Colonic mucosa (tissue), 4 donors: ENCODE results near the gene RAB3GAP2. TPM values are rescaled to one million over a fixed set of nuclear protein-coding genes. Genes with fewer than 3 reads are reported as not detected.

Experiments used
- DNase-seq: peaks from one replicate; pipeline ENCODE4 v3.0.0-alpha.2; 2020
- H3K27ac ChIP-seq: fragments of 200-600 bp; one replicate; pipeline ENCODE4 v1.8.0; 2021
- H3K27me3 ChIP-seq: fragments of 200-600 bp; one replicate; pipeline ENCODE4 v1.8.0; 2021
- H3K36me3 ChIP-seq: fragments of 200-600 bp; one replicate; pipeline ENCODE4 v1.8.0; 2021
- H3K4me1 ChIP-seq: fragments of 200-600 bp; one replicate; pipeline ENCODE4 v1.8.0; 2021; ENCODE audit warnings: mild to moderate bottlenecking
- H3K4me3 ChIP-seq: fragments of 200-600 bp; one replicate; pipeline ENCODE4 v1.8.0; 2021
- H3K9ac ChIP-seq, 2 donors: one replicate each; pipeline ENCODE4 v1.7.0; 2013; ENCODE audit warnings: control low read depth in 2 of 2, low read depth in 2 of 2, low read length in 2 of 2
- H3K9me3 ChIP-seq: fragments of 200-600 bp; one replicate; pipeline ENCODE4 v1.8.0; 2021
- intact Hi-C: fragments of 100-400 bp; cut with DNase I; formaldehyde crosslinking; loops from one replicate; pipeline ENCODE4 v1.14.1; 2022
- total RNA-seq, 2 donors: library from RNA; stranded (reverse); fragmentation: NEBNext Ultra II Directional in 1 of 2; extraction: Animal tissue kit (Norgen Biotek cat#: 25700) in 1 of 2; gene quantifications; one replicate each; pipeline ENCODE4 v1.2.1, GENCODE V29; 2021
- TF ChIP-seq, protein P1 (sequence below): fragments of 200-600 bp; IDR thresholded peaks from one replicate; pipeline ENCODE4 v1.8.0; 2022; ENCODE audit warnings: antibody characterized with exemption, mild to moderate bottlenecking
- donor health status: healthy.
- donor health status: DM: no; HTN: no; CAD: no.
- donor health status: DM: no; HTN: no; CAD: no.

The RAB3GAP2 gene
- total RNA-seq, 2 donors from 2014 or later = 33.2 to 34.2 TPM

GRCh38 chr1:220129479-220130210, 142.6 kb downstream of the RAB3GAP2 start:
- intact Hi-C loops = no loop called here
- DNase-seq = no peak
- Histone ChIP-seq H3K36me3 (no peaks in the 10 kb centered on the region), H3K4me1 (no peaks in the 10 kb centered on the region), H3K9me3 (no peaks in the 10 kb centered on the region), H3K27ac (no peak overlapping the region), H3K4me3 (no peak overlapping the region), H3K27me3 (no peaks in the 10 kb centered on the region), H3K9ac (no peak overlapping the region)
- TF ChIP-seq, protein P1, sequence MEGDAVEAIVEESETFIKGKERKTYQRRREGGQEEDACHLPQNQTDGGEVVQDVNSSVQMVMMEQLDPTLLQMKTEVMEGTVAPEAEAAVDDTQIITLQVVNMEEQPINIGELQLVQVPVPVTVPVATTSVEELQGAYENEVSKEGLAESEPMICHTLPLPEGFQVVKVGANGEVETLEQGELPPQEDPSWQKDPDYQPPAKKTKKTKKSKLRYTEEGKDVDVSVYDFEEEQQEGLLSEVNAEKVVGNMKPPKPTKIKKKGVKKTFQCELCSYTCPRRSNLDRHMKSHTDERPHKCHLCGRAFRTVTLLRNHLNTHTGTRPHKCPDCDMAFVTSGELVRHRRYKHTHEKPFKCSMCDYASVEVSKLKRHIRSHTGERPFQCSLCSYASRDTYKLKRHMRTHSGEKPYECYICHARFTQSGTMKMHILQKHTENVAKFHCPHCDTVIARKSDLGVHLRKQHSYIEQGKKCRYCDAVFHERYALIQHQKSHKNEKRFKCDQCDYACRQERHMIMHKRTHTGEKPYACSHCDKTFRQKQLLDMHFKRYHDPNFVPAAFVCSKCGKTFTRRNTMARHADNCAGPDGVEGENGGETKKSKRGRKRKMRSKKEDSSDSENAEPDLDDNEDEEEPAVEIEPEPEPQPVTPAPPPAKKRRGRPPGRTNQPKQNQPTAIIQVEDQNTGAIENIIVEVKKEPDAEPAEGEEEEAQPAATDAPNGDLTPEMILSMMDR = no peak

DNA sequence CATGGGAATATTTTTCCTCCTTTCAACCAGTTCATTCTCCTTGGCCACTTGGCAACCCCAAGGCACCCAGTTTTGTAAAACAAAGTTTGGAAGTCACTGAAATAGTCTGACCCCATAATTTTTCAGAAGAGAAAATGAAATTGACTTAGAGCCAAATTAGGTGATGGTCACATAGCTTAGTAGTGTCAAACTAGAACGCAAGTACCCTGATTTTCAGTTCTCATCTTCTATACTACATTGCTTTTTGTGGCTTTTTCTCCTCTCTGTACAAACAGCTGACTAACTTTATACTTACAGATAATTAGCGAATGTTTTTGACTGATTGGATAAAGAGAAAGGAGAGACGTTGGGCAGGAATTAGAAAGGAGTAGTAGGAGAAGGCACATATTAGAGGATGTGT, 145.2 kb downstream of the RAB3GAP2 start:
- Histone ChIP-seq H3K27me3 (no peaks in the 10 kb centered on the region), H3K4me1 (no peaks in the 10 kb centered on the region), H3K4me3 (no peak overlapping the region), H3K27ac (no peak overlapping the region), H3K36me3 (no peaks in the 10 kb centered on the region), H3K9me3 (no peaks in the 10 kb centered on the region), H3K9ac (no peak overlapping the region)
- DNase-seq = no peak
- TF ChIP-seq, protein P1 = no peak
- intact Hi-C loops = no loop called here

- Histone ChIP-seq H3K27ac (no peak overlapping the region), H3K4me1 (no peaks in the 10 kb centered on the region), H3K9ac (no peak overlapping the region), H3K36me3 (no peaks in the 10 kb centered on the region), H3K9me3 (no peaks in the 10 kb centered on the region), H3K27me3 (no peaks in the 10 kb centered on the region), H3K4me3 (no peak overlapping the region)
- intact Hi-C loops = no loop called here
- TF ChIP-seq, protein P1 = no peak
- DNase-seq = no peak
These were observed 147.7 kb downstream of the RAB3GAP2 start for GRCh38 chr1:220124542-220124941.

DNA sequence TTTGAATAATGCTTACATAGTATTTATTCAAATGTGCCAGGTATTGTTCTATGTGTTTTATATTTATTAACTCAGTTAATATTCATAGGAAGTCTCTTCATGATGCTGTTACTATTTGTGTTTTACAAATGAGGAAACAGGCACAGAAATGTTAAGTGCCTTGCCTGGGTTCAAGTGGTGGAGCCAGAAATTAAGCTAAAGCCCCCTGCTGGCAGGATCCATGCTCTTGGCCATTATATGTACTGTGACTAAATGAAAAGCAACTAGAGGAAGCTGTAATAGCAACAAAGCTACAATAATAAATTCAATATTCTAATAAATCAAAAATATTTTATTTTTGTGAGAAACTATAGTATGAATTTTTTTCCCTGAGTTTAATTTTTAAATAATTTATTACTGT, 148.4 kb downstream of the RAB3GAP2 start:
- Histone ChIP-seq H3K27me3 (no peaks in the 10 kb centered on the region), H3K36me3 (no peaks in the 10 kb centered on the region), H3K9me3 (no peaks in the 10 kb centered on the region), H3K4me1 (no peaks in the 10 kb centered on the region), H3K4me3 (no peak overlapping the region), H3K9ac (no peak overlapping the region), H3K27ac (no peak overlapping the region)
- intact Hi-C loops = no loop called here
- TF ChIP-seq, protein P1 = peak; percentile 13
- DNase-seq = no peak

- H3K36me3 ChIP-seq = no peaks in the 10 kb centered on the region
These were observed 149.2 kb downstream of the RAB3GAP2 start for GRCh38 chr1:220123066-220123465.

More at GRCh38 chr1:220123066-220123465, 149.2 kb downstream of the RAB3GAP2 start:
- no peak overlapping the region for H3K9ac ChIP-seq
- H3K4me3 ChIP-seq = no peak overlapping the region
- DNase-seq = no peak
- intact Hi-C loops = no loop called here
- H3K9me3 ChIP-seq = no peaks in the 10 kb centered on the region
- no peaks in the 10 kb centered on the region for H3K27me3 ChIP-seq
- no peaks in the 10 kb centered on the region for H3K4me1 ChIP-seq
- TF ChIP-seq, protein P1 = no peak
- H3K27ac ChIP-seq = peak overlapping the region; percentile 87
